GM12873 (cell line): ENCODE results near the gene DOK5.

Source experiments
- CTCF ChIP-seq: IDR thresholded peaks from 2 replicates; pipeline ENCODE4 v1.5.1; 2012; ENCODE audit warnings: low read depth, mild to moderate bottlenecking, moderate library complexity, low read length, control low read depth; ENCODE audit not compliant: insufficient read depth; ENCODE audit errors: missing control alignments

DOK5 gene

GRCh38 chr20:54479138-54479906 lies 3.9 kb downstream of the DOK5 start:
- peak; percentile 33 for TF ChIP-seq CTCF

GRCh38 chr20:54481442-54481841 lies 6.0 kb downstream of the DOK5 start:
- no peak for TF ChIP-seq CTCF

GRCh38 chr20:54485631-54486030 lies 10.2 kb downstream of the DOK5 start:
- TF ChIP-seq CTCF: no peak

- no peak for TF ChIP-seq CTCF
These were observed 11.2 kb downstream of the DOK5 start for GRCh38 chr20:54486585-54486984.

GRCh38 chr20:54488442-54488841 lies 13.0 kb downstream of the DOK5 start:
- TF ChIP-seq CTCF: no peak

GRCh38 chr20:54491506-54491905 lies 16.1 kb downstream of the DOK5 start:
- TF ChIP-seq CTCF: no peak

- TF ChIP-seq CTCF: no peak
These were observed 19.1 kb downstream of the DOK5 start for GRCh38 chr20:54494303-54495006.
